ENCODE measurements around the gene HMCN1.

The HMCN1 gene

DNA sequence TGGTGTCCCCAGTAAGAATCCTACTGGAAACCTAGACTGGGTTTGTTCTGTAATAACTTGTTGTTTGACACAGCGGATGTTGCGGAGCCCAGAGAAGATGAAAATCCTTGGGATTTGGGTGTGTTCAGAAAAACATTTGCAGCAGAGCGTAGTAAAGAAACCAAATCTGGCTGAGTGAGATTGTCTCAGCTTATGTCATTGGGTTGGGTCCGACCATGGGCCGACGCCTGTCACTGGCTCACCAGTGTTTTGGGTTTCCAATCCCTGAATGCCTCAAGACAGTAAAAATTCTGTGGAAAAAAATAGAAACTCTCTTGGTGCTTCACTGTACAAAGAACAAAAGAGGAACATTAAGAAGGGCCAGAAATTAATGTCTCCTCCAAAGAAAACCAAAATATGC lies 494.6 kb downstream of the HMCN1 start:
- no peaks in the 10 kb centered on the region for H3K27me3 ChIP-seq (ENCODE audit: low read depth, low read length)
- no peaks in the 10 kb centered on the region for H3K9me3 ChIP-seq (ENCODE audit: control insufficient read depth in 1 of 2, low read length in 2 of 2)
- no peak overlapping the region for H3K27ac ChIP-seq (ENCODE audit: low read length)
- no peaks in the 10 kb centered on the region for H3K36me3 ChIP-seq (ENCODE audit: control insufficient read depth in 1 of 2, insufficient read depth in 2 of 2, low read length in 2 of 2)
- H3K4me3 ChIP-seq (ENCODE audit: low read depth in 1 of 2, low read length in 2 of 2) = no peak overlapping the region
- no peaks in the 10 kb centered on the region for H3K4me1 ChIP-seq (ENCODE audit: control insufficient read depth in 1 of 2, insufficient read depth in 2 of 2, low read length in 2 of 2)

DNA sequence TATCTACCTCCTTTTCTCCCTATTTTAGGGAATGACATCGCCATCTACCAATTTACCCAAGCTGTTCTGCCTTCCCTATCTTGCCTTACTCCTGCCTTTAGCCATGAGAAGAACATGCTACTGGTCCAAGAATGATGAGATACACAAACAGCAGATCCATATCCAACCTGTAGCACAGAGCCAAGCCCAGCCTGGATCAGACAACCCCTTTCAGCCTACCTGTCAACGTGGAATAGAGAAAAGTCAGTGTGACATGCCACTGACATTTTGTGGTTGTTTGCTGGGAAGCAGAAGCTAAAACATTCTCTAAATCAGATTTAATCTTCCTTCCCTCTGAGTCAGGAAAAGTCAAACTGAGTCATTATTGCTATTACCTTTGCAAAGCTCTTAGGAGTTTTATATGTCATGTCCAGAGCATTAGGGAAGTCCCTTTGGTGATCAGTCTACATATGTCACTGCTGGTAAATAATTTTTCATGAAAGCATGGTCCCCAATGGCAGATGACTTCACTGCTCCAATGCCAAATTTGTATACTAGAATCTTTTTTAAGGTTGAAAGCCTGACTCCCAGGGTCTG lies 497.8 kb downstream of the HMCN1 start:
- Histone ChIP-seq H3K27me3 (ENCODE audit: low read depth, low read length) (no peaks in the 10 kb centered on the region), H3K4me3 (ENCODE audit: low read depth in 1 of 2, low read length in 2 of 2) (no peak overlapping the region), H3K9me3 (ENCODE audit: control insufficient read depth in 1 of 2, low read length in 2 of 2) (no peaks in the 10 kb centered on the region)

DNA sequence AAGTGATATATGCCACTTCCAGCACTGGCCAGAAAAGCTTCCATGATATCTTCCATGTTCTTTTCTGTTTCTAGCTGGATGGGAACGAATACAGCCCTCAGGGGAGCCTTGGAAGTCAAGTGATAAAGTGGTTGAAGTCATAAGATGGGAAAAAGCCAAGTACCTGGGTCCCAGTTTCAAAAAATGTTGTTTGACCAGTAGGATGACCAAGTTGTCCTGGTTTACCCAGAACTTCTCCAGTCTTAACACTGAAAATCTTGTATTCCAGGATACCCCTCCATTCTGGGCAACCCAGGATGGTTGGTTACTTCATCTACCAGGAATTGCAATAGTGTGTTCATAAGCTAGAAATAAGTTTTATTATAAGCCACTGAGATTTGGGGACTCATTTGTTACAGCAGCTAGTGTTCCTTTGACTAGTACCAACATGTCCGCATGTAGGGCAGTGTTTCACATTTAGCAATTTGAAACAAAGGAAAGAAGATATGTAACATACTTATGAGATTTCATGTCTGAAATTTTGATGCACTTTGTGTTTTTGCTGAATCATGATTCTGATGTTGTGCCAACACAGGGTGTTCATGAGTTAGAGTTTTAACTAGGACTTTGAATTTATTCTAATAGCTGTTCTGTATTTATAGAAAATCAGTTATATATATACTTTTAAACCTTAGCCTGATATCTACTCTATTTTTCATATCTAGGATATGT lies 500.9 kb downstream of the HMCN1 start:
- H3K27me3 ChIP-seq (ENCODE audit: low read depth, low read length) = no peaks in the 10 kb centered on the region
- H3K4me3 ChIP-seq (ENCODE audit: low read depth in 1 of 2, low read length in 2 of 2) = no peak overlapping the region
- H3K4me1 ChIP-seq (ENCODE audit: control insufficient read depth in 1 of 2, insufficient read depth in 2 of 2, low read length in 2 of 2) = no peaks in the 10 kb centered on the region
- H3K27ac ChIP-seq (ENCODE audit: low read length) = no peak overlapping the region
- H3K36me3 ChIP-seq (ENCODE audit: control insufficient read depth in 1 of 2, insufficient read depth in 2 of 2, low read length in 2 of 2) = no peaks in the 10 kb centered on the region
- no peaks in the 10 kb centered on the region for H3K9me3 ChIP-seq (ENCODE audit: control insufficient read depth in 1 of 2, low read length in 2 of 2)

More for the DNA sequence above, 497.8 kb downstream of the HMCN1 start:
- H3K27ac ChIP-seq (ENCODE audit: low read length) = no peak overlapping the region
- H3K36me3 ChIP-seq (ENCODE audit: control insufficient read depth in 1 of 2, insufficient read depth in 2 of 2, low read length in 2 of 2) = no peaks in the 10 kb centered on the region
- no peaks in the 10 kb centered on the region for H3K4me1 ChIP-seq (ENCODE audit: control insufficient read depth in 1 of 2, insufficient read depth in 2 of 2, low read length in 2 of 2)

DNA sequence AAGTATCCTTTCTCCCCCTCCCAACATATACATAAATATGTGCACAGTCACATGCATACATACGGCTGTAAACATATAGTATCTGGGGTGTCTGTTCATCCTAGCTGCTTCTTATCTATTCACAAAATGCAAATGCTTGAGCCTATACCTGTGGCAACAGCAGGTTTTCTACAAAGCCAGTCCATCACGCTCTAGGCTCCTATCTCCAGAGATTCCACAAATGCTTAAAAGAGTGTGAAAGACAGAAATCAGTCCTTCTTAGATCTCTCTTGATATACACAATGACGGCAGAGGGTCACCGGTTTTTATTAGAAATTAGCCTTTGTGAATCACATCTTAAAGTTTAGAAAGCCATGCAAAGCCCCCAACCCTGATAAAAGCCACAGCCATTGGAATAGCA lies 501.5 kb downstream of the HMCN1 start:
- H3K4me3 ChIP-seq (ENCODE audit: low read depth in 1 of 2, low read length in 2 of 2) = no peak overlapping the region
- no peaks in the 10 kb centered on the region for H3K9me3 ChIP-seq (ENCODE audit: control insufficient read depth in 1 of 2, low read length in 2 of 2)
- H3K4me1 ChIP-seq (ENCODE audit: control insufficient read depth in 1 of 2, insufficient read depth in 2 of 2, low read length in 2 of 2) = no peaks in the 10 kb centered on the region
- H3K27me3 ChIP-seq (ENCODE audit: low read depth, low read length) = no peaks in the 10 kb centered on the region
- H3K27ac ChIP-seq (ENCODE audit: low read length) = no peak overlapping the region
- no peaks in the 10 kb centered on the region for H3K36me3 ChIP-seq (ENCODE audit: control insufficient read depth in 1 of 2, insufficient read depth in 2 of 2, low read length in 2 of 2)

DNA sequence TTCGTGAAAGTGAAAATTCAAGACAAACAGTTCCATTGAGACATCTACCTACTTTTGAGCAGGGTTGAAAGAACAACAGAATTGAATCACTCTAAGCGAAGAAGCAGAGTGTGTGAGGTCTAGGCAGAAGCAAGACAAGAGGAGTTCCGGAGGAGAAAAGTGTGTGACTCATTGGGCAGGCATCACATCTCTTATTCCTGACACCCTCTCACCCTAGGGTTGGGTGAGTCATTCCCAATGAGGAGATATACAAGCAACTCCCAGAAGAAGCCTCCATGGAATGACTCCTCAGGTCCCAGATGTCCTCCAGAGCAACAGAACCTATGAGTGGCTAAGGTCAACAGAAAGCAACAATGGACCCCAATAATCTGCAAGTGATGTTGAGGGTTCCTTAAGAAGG lies 502.7 kb downstream of the HMCN1 start:
- Histone ChIP-seq H3K4me1 (ENCODE audit: control insufficient read depth in 1 of 2, insufficient read depth in 2 of 2, low read length in 2 of 2) (no peaks in the 10 kb centered on the region), H3K4me3 (ENCODE audit: low read depth in 1 of 2, low read length in 2 of 2) (no peak overlapping the region), H3K27me3 (ENCODE audit: low read depth, low read length) (no peaks in the 10 kb centered on the region), H3K9me3 (ENCODE audit: control insufficient read depth in 1 of 2, low read length in 2 of 2) (no peaks in the 10 kb centered on the region), H3K27ac (ENCODE audit: low read length) (no peak overlapping the region), H3K36me3 (ENCODE audit: control insufficient read depth in 1 of 2, insufficient read depth in 2 of 2, low read length in 2 of 2) (no peaks in the 10 kb centered on the region)

DNA sequence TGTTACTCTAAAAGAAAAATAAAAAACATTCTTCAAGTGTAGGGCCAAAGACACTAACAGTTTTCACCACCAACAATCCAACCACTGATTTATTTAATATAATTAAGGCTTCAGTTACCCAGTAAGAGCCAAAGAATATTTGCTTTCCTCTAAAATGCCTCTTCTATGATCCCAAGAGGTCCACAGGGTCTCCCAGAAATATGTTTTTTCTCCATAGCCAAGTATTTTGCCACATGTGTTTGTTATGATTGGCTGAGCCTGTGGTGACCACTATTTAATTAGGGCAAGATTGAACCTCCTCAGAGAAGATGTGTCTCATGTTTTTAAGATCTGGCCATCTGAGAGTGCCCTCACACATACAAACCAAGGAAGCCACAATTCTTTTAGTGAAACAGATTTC lies 505.0 kb downstream of the HMCN1 start:
- no peaks in the 10 kb centered on the region for H3K9me3 ChIP-seq (ENCODE audit: control insufficient read depth in 1 of 2, low read length in 2 of 2)
- no peaks in the 10 kb centered on the region for H3K4me1 ChIP-seq (ENCODE audit: control insufficient read depth in 1 of 2, insufficient read depth in 2 of 2, low read length in 2 of 2)
- no peak overlapping the region for H3K27ac ChIP-seq (ENCODE audit: low read length)
- no peaks in the 10 kb centered on the region for H3K36me3 ChIP-seq (ENCODE audit: control insufficient read depth in 1 of 2, insufficient read depth in 2 of 2, low read length in 2 of 2)
- H3K4me3 ChIP-seq (ENCODE audit: low read depth in 1 of 2, low read length in 2 of 2) = no peak overlapping the region
- no peaks in the 10 kb centered on the region for H3K27me3 ChIP-seq (ENCODE audit: low read depth, low read length)

DNA sequence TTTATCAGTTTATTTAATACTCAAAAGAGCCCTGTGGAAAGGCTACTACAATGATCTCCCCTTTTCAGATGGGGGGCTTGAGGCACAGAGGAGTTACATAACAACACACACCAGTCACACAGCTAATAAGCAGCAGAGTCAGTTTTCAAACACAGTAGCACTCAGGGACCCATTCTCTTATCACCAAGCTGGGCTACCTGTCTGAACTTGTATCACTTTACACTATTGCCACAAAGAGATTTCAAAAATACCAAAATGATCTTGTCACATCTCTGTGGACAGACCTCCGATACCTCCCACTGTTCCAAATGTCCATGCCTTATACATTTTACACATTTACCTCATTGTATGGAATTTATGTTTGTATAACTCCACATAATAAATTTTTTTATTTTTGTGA lies 506.2 kb downstream of the HMCN1 start:
- Histone ChIP-seq H3K27ac (ENCODE audit: low read length) (no peak overlapping the region), H3K9me3 (ENCODE audit: control insufficient read depth in 1 of 2, low read length in 2 of 2) (no peaks in the 10 kb centered on the region), H3K36me3 (ENCODE audit: control insufficient read depth in 1 of 2, insufficient read depth in 2 of 2, low read length in 2 of 2) (no peaks in the 10 kb centered on the region), H3K4me1 (ENCODE audit: control insufficient read depth in 1 of 2, insufficient read depth in 2 of 2, low read length in 2 of 2) (no peaks in the 10 kb centered on the region), H3K4me3 (ENCODE audit: low read depth in 1 of 2, low read length in 2 of 2) (no peak overlapping the region), H3K27me3 (ENCODE audit: low read depth, low read length) (no peaks in the 10 kb centered on the region)
